Measurements from ENCODE around the gene STMN1. TPM values are rescaled to one million over a fixed set of nuclear protein-coding genes. Genes with fewer than 3 reads are reported as not detected.

STMN1 gene
- total and polyA plus RNA-seq, 9 of the 15 experiments (the other 6 are each of a cell fraction or from before 2014, with no cell fraction given): 269 to 2,153 (median 595) TPM

GRCh38 chr1:25905680-25906643, at the start of gene STMN1 (continued):
- TF ChIP-seq, protein P1, sequence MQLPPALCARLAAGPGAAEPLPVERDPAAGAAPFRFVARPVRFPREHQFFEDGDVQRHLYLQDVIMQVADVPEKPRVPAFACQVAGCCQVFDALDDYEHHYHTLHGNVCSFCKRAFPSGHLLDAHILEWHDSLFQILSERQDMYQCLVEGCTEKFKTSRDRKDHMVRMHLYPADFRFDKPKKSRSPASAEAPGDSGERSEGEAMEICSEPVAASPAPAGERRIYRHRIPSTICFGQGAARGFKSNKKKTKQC (CRISPR knock-in tag; IDR thresholded peaks at IDR 0.05): no peak; the same call in none of the 2 replicates
- TF ChIP-seq ZBTB9 (CRISPR knock-in tag; IDR thresholded peaks at IDR 0.05): peak; percentile 79; the same call in 1 of the 2 replicates
- TF ChIP-seq, protein P2, sequence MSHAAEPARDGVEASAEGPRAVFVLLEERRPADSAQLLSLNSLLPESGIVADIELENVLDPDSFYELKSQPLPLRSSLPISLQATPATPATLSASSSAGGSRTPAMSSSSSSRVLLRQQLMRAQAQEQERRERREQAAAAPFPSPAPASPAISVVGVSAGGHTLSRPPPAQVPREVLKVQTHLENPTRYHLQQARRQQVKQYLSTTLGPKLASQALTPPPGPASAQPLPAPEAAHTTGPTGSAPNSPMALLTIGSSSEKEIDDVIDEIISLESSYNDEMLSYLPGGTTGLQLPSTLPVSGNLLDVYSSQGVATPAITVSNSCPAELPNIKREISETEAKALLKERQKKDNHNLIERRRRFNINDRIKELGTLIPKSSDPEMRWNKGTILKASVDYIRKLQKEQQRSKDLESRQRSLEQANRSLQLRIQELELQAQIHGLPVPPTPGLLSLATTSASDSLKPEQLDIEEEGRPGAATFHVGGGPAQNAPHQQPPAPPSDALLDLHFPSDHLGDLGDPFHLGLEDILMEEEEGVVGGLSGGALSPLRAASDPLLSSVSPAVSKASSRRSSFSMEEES (CRISPR knock-in tag; IDR thresholded peaks at IDR 0.05): peak; percentile 99
- TF ChIP-seq, protein P3, sequence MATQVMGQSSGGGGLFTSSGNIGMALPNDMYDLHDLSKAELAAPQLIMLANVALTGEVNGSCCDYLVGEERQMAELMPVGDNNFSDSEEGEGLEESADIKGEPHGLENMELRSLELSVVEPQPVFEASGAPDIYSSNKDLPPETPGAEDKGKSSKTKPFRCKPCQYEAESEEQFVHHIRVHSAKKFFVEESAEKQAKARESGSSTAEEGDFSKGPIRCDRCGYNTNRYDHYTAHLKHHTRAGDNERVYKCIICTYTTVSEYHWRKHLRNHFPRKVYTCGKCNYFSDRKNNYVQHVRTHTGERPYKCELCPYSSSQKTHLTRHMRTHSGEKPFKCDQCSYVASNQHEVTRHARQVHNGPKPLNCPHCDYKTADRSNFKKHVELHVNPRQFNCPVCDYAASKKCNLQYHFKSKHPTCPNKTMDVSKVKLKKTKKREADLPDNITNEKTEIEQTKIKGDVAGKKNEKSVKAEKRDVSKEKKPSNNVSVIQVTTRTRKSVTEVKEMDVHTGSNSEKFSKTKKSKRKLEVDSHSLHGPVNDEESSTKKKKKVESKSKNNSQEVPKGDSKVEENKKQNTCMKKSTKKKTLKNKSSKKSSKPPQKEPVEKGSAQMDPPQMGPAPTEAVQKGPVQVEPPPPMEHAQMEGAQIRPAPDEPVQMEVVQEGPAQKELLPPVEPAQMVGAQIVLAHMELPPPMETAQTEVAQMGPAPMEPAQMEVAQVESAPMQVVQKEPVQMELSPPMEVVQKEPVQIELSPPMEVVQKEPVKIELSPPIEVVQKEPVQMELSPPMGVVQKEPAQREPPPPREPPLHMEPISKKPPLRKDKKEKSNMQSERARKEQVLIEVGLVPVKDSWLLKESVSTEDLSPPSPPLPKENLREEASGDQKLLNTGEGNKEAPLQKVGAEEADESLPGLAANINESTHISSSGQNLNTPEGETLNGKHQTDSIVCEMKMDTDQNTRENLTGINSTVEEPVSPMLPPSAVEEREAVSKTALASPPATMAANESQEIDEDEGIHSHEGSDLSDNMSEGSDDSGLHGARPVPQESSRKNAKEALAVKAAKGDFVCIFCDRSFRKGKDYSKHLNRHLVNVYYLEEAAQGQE (IDR thresholded peaks at IDR 0.05; ENCODE audit: borderline replicate concordance): peak; percentile 93
- TF ChIP-seq, protein P3 (CRISPR knock-in tag; IDR thresholded peaks at IDR 0.05; ENCODE audit: low read depth): no peak
- no peak for TF ChIP-seq SMARCB1 (IDR thresholded peaks at IDR 0.05; ENCODE audit: insufficient read length, low read depth)
- peak; percentile 89 for TF ChIP-seq SAFB (IDR thresholded peaks at IDR 0.05; ENCODE audit: borderline replicate concordance, low read depth, low read length)
- TF ChIP-seq RBM22 (IDR thresholded peaks at IDR 0.05; ENCODE audit: low read depth, low read length, poor library complexity, severe bottlenecking): peak; percentile 97
- TF ChIP-seq KAT7 (CRISPR knock-in tag; IDR thresholded peaks at IDR 0.05; ENCODE audit: borderline replicate concordance): peak; percentile 7; the same call in 1 of the 2 replicates
- peak; percentile 23 for TF ChIP-seq BRD9 (IDR thresholded peaks at IDR 0.05; ENCODE audit: low read depth, partially characterized antibody)
- no peak for TF ChIP-seq MED1 (CRISPR knock-in tag; IDR thresholded peaks at IDR 0.05; ENCODE audit: borderline replicate concordance)
- 0 out of 2 replicates have a peak, but pooled peaks have one; percentile 41 for TF ChIP-seq NR1H2 (CRISPR knock-in tag; IDR thresholded peaks at IDR 0.05)
- no peak for TF ChIP-seq TCF7L2 (IDR thresholded peaks at IDR 0.05; ENCODE audit: low read depth, low read length)
- no peak for TF ChIP-seq CCAR2 (IDR thresholded peaks at IDR 0.05; ENCODE audit: low read depth, low read length)
- no peak for TF ChIP-seq SRSF7 (optimal IDR thresholded peaks at IDR 0.05; ENCODE audit: low read depth, low read length)
